GM19238 (cell line): ENCODE data around the gene DDB1.

Experiments used
- DNase-seq: peaks from one replicate; pipeline ENCODE4 v3.0.0; 2011; ENCODE audit warnings: low spot score; ENCODE audit not compliant: insufficient read length

The DDB1 gene

DNA sequence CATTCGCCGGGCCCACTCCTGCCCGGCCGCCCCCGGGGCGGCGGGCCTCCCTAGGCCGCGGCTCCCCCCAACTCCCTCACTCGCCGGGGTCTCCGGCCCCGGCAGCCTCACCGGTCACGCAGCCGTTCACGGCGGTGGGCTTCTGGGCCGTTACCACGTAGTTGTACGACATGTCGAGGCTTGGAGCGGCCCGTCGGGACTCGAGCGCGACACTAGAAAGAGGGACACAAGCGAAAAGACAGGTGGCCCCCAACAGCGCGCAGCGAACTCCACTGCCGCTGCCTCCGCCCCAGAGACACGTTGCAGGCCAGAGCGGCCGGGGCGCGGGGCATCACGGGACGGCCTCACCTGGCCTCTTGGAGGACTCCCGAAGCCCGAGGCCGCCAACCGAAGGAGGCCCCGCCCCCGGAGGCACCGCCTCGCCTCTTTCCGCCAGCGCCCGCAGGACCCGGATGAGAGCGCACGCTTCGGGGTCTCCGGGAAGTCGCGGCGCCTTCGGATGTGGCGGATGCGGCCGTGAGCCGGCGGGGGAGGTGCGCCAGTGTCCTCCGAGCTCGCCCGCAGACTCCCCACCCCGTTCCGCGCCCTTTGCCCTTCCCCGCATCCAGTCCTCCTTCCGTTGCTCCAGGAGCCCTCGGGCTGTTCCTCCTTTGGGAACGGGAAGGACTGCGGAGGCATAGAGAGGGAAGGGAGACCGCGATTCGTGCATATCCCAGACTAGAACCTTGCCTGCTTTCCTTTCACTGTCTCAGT is at the start of gene DDB1, which contains the start of gene TKFC:
TSS of gene DDB1 (minus strand) at position 309 of the 753 bp plus-strand sequence. CDS start at position 172, 137 bp downstream.
TSS of gene TKFC (plus strand) at position 432 of the 753 bp plus-strand sequence. CDS start 1,501 bp downstream, outside the sequence.
- DNase-seq, result peak; percentile 97

DNA sequence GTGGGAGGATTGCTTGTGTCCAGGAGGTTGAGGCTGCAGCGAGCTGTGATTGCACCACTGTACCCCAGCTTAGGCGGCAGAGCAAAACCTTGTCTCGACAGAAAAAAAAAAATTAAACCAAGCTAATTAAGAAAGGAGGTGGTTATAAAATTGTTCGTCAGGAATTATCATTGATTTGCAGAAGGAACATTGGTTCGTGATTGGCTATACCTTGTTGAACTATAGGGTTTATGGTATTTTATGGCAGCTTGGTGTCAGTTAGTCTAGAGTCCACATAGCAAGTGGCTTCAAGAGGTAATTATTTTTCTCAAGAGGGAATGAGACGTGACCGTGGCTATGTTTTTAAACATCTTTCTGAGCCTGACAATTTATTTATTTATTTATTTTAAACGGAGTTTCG is 48.0 kb upstream of the DDB1 start:
- DNase-seq, result no peak

DNA sequence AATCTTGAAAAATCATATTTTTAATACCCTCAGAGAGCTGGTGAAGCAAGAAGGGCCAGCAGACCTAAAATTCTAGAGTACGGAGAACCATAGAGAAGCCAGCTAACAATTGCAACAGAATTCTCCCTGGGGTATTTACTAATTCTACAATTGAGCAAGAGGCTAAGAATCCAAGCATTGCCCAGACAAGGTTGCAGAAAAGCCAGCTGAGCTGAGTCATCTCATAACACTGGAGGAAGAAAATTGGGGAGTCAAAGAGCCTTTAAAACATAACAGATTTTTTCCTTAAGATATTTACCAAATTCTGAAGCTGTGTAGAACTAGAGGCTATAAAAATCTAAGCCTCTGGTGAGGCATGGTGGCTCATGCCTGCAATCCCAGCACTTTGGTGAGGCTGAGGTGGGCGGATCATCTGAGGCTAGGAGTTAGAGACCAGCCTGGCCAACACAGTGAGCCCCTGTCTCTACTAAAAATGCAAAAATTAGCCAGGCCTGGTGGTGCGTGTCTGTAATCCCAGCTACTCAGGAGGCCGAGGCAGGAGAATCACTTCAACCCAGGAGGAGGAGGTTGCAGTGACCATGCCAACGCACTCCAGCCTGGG is 45.9 kb upstream of the DDB1 start:
- no peak for DNase-seq

DNA sequence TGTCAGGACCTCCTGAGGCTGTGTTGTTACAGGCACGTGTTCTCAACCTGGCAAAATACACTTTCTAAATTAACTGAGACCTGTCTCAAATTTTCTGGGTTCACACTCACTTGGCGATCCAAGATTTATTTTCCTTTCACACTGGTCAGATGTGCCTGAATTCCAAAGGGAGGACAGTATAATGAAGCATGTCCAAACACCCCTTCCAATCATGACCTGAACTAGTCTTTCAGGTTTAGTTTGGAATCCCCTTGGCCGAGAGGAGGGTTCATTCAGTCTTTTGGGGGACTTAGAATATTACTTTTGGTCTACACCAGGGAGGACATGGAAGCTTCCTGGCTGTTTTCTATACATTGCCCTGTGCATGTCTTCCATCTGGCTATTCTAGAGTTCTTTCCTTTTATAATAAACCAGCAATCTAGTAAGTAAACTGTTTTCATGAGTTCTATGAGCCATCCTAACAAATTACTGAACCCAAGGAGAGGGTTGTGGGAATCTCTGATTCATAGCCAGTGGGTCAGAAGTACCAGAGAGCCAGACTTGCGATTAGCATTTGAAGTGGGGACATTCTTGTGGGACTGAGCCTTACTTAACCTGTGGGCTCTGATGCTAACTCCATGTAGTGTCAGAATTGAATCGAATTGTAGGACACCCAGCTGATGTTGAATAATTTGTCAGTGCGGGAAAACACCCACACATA is 44.7 kb upstream of the DDB1 start:
- DNase-seq, result no peak

- no peak for DNase-seq
Measured at GRCh38 chr11:61375761-61376108, 42.8 kb upstream of the DDB1 start.

DNA sequence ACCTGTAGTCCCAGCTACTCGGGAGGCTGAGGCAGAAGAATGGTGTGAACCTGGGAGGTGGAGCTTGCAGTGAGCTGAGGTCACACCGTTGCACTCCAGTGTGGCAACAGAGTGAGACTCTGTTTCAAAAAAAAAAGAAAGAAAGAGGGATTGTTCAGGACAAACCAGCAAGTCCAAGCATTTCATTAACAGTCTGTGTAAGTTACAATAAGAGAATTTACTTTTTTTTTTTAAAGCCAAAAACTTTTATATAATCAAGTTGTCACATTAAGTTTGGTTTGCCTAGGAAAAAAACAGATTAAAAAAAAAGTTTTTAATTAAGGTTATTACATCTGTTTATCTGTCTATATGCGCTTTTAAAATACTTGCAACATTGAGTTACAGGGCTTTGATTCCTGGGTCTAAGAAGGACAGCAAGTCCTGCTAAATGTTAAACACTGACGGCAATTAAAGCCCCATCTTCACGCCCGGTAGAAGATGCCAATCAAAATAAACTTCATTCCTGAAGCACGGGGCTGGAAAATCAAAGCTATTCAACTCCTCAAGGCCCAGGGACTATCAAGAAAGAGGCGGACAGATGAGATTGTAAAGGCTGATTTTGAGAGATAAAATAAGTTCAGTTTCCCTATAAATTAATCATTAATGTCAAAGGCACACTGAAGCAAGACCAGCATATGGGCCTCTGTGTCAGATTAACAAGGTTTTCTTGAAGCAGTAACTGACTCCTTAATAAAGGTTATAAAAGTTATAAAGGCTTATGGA is 39.9 kb upstream of the DDB1 start:
- no peak for DNase-seq

GRCh38 chr11:61370349-61371005 is 37.6 kb upstream of the DDB1 start:
- DNase-seq, result no peak

GRCh38 chr11:61369372-61370348 is 36.8 kb upstream of the DDB1 start:
- DNase-seq, result no peak

GRCh38 chr11:61368646-61369045 is 35.7 kb upstream of the DDB1 start:
- no peak for DNase-seq

GRCh38 chr11:61367406-61367805 is 34.5 kb upstream of the DDB1 start:
- DNase-seq, result no peak

DNA sequence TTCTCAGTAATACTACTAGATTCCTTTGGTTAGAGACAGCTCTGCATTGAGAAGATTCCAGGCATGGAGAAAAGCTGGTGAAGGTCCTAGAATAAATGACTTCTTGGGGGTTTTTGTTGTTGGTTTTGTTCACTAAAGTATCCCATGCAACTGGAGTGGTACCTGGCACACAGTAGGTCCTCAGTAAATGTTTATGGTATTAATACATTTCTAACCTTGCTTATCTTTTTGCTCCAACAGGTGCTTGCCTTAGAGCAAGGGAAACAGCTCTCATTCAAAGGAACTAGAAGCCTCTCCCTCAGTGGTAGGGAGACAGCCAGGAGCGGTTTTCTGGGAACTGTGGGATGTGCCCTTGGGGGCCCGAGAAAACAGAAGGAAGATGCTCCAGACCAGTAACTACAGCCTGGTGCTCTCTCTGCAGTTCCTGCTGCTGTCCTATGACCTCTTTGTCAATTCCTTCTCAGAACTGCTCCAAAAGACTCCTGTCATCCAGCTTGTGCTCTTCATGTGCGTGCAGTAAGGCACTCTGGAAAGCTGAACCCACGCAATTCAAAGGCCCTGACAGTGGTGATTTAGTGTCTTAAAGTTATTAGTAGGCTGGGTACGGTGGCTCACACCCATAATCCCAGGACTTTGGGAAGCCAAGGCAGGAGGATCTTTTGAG is 31.2 kb upstream of the DDB1 start:
- no peak for DNase-seq

DNA sequence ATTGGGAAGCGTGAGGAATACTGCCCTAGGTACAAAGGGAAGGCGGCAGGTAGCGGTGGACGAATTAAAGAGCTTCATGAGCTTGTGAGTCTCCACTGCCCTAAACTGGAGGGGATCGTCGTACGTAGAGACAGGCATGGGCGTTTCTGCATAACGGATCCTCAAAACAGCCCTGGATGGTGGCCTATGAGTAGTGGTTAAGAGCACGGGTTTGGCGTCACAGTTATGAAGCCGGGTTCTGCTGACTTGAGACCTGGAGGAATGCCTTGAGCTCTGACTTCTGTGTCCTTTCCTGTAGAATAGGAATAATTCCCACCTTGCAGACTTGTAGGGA is 29.6 kb upstream of the DDB1 start:
- DNase-seq, result peak; percentile 27

DNA sequence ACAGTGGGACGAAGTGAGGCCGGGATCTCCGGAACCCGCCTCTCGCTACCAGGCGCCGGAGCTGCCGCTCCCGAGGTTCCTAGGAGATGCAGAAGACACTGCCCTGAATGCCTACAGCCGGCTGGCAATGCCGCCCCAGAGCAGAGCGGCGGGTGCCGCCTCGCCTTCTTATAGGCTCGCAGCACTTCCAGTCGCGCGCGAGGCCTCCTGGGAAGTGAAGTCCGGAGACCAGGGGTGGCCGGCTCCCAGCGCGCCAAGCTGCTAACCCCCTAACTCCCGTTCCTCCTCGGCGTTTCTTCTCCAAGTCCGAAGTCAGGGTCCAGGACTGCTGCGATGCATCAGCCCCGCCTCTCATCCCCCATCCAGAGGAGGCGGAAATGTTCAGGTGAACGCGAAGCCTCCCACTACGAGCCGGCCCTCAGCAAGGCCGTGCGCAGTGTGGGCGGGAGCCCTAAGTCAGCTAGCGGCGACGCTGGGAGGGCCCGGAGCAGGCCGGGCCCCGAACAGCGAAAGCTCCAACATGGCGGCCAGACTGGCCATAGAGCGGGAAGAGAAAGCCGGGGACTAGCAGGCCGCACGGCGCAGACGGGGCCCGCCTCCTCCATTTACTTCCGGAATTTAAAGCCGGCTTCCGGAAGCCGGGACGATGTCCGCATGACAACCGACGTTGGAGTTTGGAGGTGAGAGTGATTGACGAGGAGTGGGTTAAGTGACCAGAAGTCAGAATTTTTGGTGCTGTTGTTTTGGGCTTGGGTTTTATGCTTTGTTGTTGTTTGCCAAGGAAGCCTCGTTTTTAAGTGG is 29.0 kb upstream of the DDB1 start, which contains the start of the genes CYB561A3 and TMEM138:
TSS of gene CYB561A3 (minus strand) at position 142 of the 801 bp plus-strand sequence. CDS start 5,169 bp downstream, outside the sequence.
TSS of gene TMEM138 (plus strand) at position 634 of the 801 bp plus-strand sequence. CDS start 2,017 bp downstream, outside the sequence.
- peak; percentile 86 for DNase-seq

DNA sequence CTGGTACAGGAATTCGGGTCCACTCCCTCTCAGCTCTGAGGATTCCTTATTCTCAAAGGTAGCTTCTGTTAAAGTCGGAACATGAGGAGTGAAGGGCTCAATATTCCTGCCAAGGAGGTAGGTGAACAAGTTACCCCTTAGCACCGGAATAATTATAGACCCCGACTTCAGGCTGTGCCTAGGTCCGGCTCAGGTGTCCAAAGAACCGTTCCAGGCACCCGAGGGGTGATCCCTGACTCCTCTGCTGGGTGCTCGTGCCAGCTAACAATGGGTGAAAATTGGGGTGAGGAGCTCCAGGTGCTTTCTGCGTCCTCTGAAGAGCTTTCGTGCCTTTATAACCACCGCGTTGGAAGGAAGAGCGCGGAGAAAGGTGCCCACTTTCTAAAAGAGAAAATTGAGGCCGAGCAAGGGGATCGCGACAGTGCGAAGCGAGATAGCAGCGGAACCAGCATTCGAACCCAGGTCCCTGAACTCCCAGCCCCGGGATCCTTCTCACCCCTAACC is 28.4 kb upstream of the DDB1 start:
- DNase-seq, result no peak

DNA sequence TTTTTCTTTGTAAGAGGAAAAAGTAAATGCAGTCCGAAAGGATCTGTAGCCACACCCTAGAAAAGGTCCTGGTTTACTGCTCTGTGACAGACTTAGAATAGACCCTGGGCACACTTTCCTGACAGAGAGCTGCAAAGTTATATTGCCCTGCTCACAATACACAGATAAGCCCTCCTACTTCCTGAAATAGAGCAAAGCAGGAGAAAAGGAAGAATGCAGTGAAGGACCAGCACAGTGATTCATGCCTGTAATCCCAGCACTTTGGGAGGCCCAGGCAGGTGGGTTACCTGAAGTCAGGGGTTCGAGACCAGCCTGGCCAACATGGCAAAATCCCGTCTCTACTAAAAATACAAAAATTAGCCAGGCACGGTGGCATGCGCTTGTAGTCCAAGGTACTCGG is 26.6 kb upstream of the DDB1 start:
- no peak for DNase-seq

- DNase-seq, result no peak
Measured at GRCh38 chr11:61358566-61358965, 25.7 kb upstream of the DDB1 start.

DNA sequence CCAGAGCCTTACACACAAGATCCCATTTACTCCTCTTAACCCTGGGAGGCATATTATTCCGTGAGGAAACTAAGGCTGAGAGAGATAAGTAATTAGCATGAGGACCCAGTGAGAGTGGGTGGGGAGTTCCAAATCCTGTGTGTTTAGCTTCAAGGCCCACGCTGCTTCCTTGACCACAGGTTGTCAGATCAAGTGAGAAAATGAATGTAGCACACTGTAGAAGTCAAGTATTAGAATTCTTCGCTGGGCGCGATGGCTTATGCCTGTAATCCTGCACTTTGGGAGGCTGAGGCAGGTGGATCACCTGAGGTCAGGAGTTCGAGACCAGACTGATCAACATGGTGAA is 25.0 kb upstream of the DDB1 start:
- no peak for DNase-seq

DNA sequence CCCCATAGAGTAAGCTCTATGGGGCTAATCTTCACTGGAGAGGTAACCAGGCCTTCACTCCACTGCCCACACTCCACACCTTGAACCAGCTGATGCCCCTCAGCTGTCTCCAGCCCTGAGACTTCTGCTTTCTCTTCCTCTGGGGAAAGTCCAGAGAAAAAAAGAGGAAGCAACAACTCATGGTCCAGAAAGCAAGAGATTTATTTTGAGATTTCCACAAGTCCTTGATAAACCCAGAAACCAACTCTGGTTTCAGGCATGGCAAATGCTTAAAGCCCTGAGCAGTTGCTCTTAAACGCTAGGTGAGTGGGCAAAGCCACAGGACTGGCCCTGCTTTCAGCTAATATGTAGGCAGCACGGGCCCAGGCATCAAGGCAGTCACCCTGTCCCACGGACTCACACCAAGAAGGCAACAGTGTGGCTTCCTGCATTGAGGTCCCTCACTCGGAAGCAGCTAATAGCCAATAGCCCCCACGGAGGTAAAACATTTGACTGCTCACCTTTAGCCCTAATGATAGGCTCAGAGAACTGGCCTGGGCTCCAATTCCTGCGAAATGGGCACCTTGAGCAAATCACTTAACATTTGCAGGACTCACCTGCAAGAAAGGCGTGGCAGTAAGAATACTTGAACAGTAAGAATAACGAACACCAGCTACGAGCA is 24.5 kb upstream of the DDB1 start:
- DNase-seq, result peak; percentile 42
